ENCODE data around the gene LYSMD3. TPM values are rescaled to one million over a fixed set of nuclear protein-coding genes. Genes with fewer than 3 reads are reported as not detected.

LYSMD3 gene
- total RNA-seq, 1 experiment from 2014 or later = 15.3 TPM

DNA sequence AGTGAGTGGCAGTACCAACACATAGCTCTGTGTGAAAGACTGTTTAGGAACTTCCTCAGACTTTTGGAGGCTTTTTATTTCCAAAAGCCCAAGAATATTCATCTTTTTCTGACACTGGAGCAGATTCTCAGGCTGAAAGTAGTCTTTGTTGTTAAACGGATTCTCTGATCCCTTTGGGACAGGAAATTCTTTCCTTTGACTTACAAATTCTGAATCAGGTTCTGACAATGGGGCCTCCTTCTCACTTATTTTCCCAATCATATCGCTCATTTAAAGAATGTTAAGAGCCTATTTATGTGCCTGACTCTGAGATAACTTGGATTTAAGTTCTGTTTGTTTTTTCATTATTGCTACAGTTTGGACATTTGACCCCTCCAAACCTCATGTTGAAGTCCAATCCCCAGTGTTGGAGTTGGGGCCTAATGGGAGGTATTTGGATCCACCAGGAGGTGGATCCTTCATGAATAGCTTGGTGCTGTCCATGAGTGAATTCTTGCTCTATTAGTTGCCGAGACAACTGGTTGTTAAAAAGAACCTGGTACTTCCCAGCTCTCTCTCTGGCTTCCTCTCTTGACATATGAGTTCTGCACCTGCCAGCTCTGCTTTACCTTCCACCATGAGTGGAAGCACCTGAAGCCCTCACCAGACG is 25.1 kb upstream of the LYSMD3 start:
- H3K4me1 ChIP-seq = peaks cover 28% of the 10 kb centered on the region
- no peaks in the 10 kb centered on the region for H3K27me3 Mint-ChIP-seq (ENCODE audit: insufficient read depth, unreplicated experiment)
- peak overlapping the region; percentile 20 for H3K27ac Mint-ChIP-seq (ENCODE audit: unreplicated experiment)
- POLR2A ChIA-PET = no interaction called here
- no peaks in the 10 kb centered on the region for H3K27me3 ChIP-seq (replicated peaks; ENCODE audit: control insufficient read depth, insufficient read depth, low read length)
- no peaks in the 10 kb centered on the region for H3K9me3 Mint-ChIP-seq (ENCODE audit: unreplicated experiment)
- no peaks in the 10 kb centered on the region for H3K9me3 ChIP-seq
- TF ChIP-seq, protein P1, sequence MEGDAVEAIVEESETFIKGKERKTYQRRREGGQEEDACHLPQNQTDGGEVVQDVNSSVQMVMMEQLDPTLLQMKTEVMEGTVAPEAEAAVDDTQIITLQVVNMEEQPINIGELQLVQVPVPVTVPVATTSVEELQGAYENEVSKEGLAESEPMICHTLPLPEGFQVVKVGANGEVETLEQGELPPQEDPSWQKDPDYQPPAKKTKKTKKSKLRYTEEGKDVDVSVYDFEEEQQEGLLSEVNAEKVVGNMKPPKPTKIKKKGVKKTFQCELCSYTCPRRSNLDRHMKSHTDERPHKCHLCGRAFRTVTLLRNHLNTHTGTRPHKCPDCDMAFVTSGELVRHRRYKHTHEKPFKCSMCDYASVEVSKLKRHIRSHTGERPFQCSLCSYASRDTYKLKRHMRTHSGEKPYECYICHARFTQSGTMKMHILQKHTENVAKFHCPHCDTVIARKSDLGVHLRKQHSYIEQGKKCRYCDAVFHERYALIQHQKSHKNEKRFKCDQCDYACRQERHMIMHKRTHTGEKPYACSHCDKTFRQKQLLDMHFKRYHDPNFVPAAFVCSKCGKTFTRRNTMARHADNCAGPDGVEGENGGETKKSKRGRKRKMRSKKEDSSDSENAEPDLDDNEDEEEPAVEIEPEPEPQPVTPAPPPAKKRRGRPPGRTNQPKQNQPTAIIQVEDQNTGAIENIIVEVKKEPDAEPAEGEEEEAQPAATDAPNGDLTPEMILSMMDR (IDR thresholded peaks at IDR 0.05; ENCODE audit: insufficient read depth in 1 of 2, low read depth in 1 of 2, low read length in 1 of 2, severe bottlenecking in 1 of 2, unreplicated experiment in 1 of 2) = no peak
- peak; percentile 47 to 56 for DNase-seq
- BruUV-seq (replicated peaks) = no TSS peak
- peaks cover 36% of the 10 kb centered on the region for H3K4me1 Mint-ChIP-seq (ENCODE audit: low read depth, unreplicated experiment)
- peaks cover 9% of the 10 kb centered on the region for H3K36me3 Mint-ChIP-seq (ENCODE audit: insufficient read depth, unreplicated experiment)
- intact Hi-C loops (cut with micrococcal nuclease; ENCODE audit: unreplicated experiment) = loop anchor here (5.0 to 10.0 kb wide), 2 partner anchors 123 to 250 kb away; no protein-coding TSS in a partner anchor
- CTCF ChIA-PET = no interaction called here
- H3K4me3 Mint-ChIP-seq (ENCODE audit: unreplicated experiment) = no peak overlapping the region
- no peak overlapping the region for H3K4me3 ChIP-seq (ENCODE audit: low read depth, low read length)
- no peaks in the 10 kb centered on the region for H3K36me3 ChIP-seq (ENCODE audit: control insufficient read depth, insufficient read depth, low read length)

DNA sequence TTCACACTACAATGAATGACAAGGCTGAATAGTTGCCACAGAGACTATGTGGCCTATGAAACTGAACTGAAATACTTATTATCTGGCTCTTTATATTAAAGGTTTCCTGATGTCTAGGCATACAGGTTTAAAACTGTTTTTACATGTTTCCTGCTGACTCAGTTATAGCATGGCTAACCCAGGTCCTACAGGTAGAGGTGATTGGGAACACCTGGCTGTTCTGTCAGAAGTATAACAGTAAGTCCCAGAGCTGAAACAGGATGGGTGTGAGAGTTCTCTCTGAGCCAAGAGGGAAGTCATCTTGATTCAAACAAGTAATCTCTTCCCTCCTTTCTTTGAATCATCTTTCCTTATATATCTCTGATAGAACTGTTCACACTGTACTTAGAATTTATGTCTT is 24.3 kb upstream of the LYSMD3 start:
- ChIA-PET CTCF (no interaction called here), POLR2A (interaction anchor here (1.1 kb wide), 1 partner anchor 144 kb away, joined by 5 read pairs; the partner anchor contains the start of gene CETN3)
- TF ChIP-seq, protein P1 (IDR thresholded peaks at IDR 0.05; ENCODE audit: insufficient read depth in 1 of 2, low read depth in 1 of 2, low read length in 1 of 2, severe bottlenecking in 1 of 2, unreplicated experiment in 1 of 2) = no peak
- Histone ChIP-seq H3K36me3 (ENCODE audit: control insufficient read depth, insufficient read depth, low read length) (no peaks in the 10 kb centered on the region), H3K27me3 (replicated peaks; ENCODE audit: control insufficient read depth, insufficient read depth, low read length) (no peaks in the 10 kb centered on the region), H3K4me1 (peaks cover 29% of the 10 kb centered on the region), H3K9me3 (no peaks in the 10 kb centered on the region), H3K4me3 (ENCODE audit: low read depth, low read length) (no peak overlapping the region)
- no peak for DNase-seq
- no peak overlapping the region for H3K4me3 Mint-ChIP-seq (ENCODE audit: unreplicated experiment)
- peak overlapping the region; percentile 20 for H3K27ac Mint-ChIP-seq (ENCODE audit: unreplicated experiment)
- peaks cover 36% of the 10 kb centered on the region for H3K4me1 Mint-ChIP-seq (ENCODE audit: low read depth, unreplicated experiment)
- intact Hi-C loops (cut with micrococcal nuclease; ENCODE audit: unreplicated experiment) = loop anchor here (10.0 kb wide), 1 partner anchor 249 kb away; no protein-coding TSS in a partner anchor
- no peaks in the 10 kb centered on the region for H3K9me3 Mint-ChIP-seq (ENCODE audit: unreplicated experiment)
- no TSS peak for BruUV-seq (replicated peaks)
- H3K27me3 Mint-ChIP-seq (ENCODE audit: insufficient read depth, unreplicated experiment) = no peaks in the 10 kb centered on the region
- peaks cover 6% of the 10 kb centered on the region for H3K36me3 Mint-ChIP-seq (ENCODE audit: insufficient read depth, unreplicated experiment)

DNA sequence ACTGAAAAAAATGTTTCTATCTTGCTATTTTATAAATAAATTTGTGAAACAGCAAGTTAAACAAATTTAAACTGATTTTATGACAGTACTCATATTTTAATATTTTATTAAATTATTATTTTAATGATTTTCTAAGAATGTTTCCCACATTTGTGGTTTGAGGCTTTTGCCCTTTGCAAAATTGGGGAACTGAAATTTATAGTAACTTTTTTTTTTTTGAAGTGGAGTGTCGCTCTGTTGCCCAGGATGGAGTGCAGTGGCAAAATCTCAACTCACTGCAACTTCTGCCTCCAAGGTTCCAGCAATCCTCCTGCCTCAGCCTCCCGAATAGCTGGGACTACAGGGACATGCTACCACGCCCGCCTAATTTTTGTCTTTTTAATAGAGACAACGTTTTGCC is 22.0 kb upstream of the LYSMD3 start:
- Mint-ChIP-seq H3K4me3 (ENCODE audit: unreplicated experiment) (no peak overlapping the region), H3K9me3 (ENCODE audit: unreplicated experiment) (no peaks in the 10 kb centered on the region), H3K36me3 (ENCODE audit: insufficient read depth, unreplicated experiment) (no peaks in the 10 kb centered on the region), H3K27me3 (ENCODE audit: insufficient read depth, unreplicated experiment) (no peaks in the 10 kb centered on the region), H3K27ac (ENCODE audit: unreplicated experiment) (no peak overlapping the region), H3K4me1 (ENCODE audit: low read depth, unreplicated experiment) (peaks cover 33% of the 10 kb centered on the region)
- ChIA-PET POLR2A (interaction anchor here (0.6 kb wide), 1 partner anchor 77 kb away, joined by 3 read pairs; no protein-coding TSS in a partner anchor), CTCF (no interaction called here)
- Histone ChIP-seq H3K27me3 (replicated peaks; ENCODE audit: control insufficient read depth, insufficient read depth, low read length) (no peaks in the 10 kb centered on the region), H3K4me1 (peaks cover 48% of the 10 kb centered on the region), H3K9me3 (no peaks in the 10 kb centered on the region), H3K4me3 (ENCODE audit: low read depth, low read length) (no peak overlapping the region), H3K36me3 (ENCODE audit: control insufficient read depth, insufficient read depth, low read length) (no peaks in the 10 kb centered on the region)
- BruUV-seq (replicated peaks) = no TSS peak
- intact Hi-C loops (cut with micrococcal nuclease; ENCODE audit: unreplicated experiment) = loop anchor here (10.0 kb wide), 1 partner anchor 247 kb away; no protein-coding TSS in a partner anchor
- DNase-seq = no peak
- TF ChIP-seq, protein P1 (IDR thresholded peaks at IDR 0.05; ENCODE audit: insufficient read depth in 1 of 2, low read depth in 1 of 2, low read length in 1 of 2, severe bottlenecking in 1 of 2, unreplicated experiment in 1 of 2) = no peak

Data from Caco-2 (cell line).